ENCODE results near the gene LEF1. TPM values are rescaled to one million over a fixed set of nuclear protein-coding genes. Genes with fewer than 3 reads are reported as not detected.
"Not testable (repeated sequence)": the region's sequence is repeated elsewhere in the genome, so short reads cannot be mapped to it uniquely, and the experiment has no call there.

Gene LEF1
- total RNA-seq, 1 experiment from 2014 or later = not detected

DNA sequence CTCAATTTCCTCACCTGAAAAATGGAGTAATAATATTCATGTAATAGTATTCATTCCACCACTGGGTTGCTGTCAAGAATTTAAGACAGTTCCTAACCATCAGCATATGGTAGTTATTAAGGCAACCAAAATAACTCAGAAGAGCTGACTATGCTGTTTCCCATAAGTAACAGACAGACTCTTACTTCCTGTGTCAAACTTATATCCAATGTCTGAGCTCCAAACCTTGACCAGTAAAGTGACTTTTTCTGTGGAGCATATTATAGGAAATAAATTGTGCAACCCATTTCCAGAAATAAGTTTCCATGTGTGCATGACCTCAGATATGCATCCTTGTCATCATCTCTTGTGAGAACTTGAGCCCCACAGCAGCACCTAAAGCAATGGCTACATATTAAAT is 100.3 kb downstream of the LEF1 start:
- H3K4me3 ChIP-seq = no peak overlapping the region
- no peaks in the 10 kb centered on the region for H3K27me3 ChIP-seq
- H3K9me3 ChIP-seq = no peaks in the 10 kb centered on the region
- H3K36me3 ChIP-seq = no peaks in the 10 kb centered on the region
- no peak for DNase-seq

DNA sequence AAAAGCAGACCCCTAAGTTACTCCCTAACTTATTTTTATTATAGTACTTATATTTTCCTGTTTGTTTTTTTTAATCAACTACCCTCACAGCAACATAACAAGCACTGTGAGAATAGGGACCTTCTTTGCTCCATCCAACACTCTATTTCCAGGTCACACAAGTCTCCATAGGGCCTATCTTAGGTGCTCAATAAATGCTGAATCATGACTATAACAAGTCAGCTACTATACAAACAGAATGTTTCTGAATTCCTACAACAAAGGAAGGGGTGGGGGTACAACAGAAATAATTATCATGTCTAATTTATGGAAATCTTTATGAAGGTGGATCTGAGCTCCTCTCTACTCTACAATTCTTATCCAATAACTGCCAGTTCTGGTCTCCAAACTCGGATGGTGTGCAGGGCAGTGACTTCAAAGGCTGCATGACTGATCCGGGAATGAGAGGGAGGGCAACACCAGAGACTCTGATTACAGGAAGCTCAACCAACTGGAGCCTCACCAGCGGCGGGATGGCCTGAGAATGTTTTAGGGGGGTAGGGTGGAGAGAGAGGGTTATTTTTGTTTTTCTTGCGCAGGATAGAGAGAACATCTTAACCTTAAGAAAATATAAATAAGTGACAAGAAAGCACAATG is 107.9 kb downstream of the LEF1 start:
- H3K9me3 ChIP-seq = no peaks in the 10 kb centered on the region
- H3K36me3 ChIP-seq = no peaks in the 10 kb centered on the region
- DNase-seq = no peak
- H3K4me3 ChIP-seq = no peak overlapping the region
- no peaks in the 10 kb centered on the region for H3K27me3 ChIP-seq

DNA sequence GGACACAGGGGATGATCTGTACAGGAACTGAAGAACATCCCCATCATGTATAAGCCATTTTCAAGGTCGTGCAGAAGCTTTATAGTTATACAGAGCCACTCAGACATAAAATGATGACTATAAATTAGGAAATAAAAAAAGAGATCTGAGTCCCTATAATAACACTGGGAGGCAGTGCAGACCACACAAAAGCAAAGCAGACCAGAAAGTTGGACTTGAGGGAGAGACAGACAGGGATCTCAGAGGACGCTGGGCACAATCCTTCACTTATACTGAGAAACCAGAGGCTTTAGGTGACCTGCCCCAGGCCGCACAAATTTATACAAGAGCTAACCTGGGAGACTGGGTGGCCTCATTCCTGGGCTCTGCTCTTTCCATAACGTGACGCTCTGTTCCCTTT is 108.6 kb downstream of the LEF1 start:
- Histone ChIP-seq H3K9me3 (no peaks in the 10 kb centered on the region), H3K36me3 (no peaks in the 10 kb centered on the region), H3K4me3 (no peak overlapping the region), H3K27me3 (no peaks in the 10 kb centered on the region)
- no peak for DNase-seq

DNA sequence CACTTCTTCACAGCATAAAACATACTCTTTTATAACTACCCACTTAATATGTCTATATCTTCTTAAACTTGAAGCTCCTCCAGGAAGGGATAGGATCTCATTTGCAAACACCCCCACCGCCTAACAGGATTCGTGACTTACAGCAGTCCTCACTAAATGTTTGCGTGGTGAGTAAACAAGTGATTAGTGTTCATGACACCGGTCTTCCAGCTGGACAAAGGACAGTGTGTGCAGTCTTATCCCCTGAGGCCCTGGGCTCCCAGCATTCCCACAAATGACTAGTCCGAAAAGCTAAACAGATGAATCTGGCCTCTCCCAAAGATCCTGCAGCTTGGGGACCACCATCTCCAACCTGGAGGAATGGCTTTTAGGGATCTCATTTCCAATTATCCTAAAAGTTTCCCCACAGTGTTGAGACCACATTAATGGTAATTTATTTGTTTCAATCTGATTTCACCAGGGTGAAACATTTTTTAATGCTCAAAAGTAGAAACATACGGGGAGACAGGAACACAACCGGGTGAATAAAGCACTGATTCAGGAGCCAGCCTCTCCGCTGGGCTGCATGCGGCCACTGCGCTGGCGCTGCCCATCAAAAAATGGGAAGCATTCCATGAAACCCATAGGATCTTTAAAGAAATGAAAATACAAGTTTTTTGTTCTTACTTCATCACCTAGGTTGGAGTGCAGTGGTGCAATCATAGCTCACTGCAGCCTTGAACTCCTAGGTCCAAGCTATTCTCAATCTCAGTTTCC is 109.9 kb downstream of the LEF1 start:
- no peaks in the 10 kb centered on the region for H3K36me3 ChIP-seq
- H3K9me3 ChIP-seq = no peaks in the 10 kb centered on the region
- H3K27me3 ChIP-seq = no peaks in the 10 kb centered on the region
- DNase-seq = no peak
- H3K4me3 ChIP-seq = no peak overlapping the region

DNA sequence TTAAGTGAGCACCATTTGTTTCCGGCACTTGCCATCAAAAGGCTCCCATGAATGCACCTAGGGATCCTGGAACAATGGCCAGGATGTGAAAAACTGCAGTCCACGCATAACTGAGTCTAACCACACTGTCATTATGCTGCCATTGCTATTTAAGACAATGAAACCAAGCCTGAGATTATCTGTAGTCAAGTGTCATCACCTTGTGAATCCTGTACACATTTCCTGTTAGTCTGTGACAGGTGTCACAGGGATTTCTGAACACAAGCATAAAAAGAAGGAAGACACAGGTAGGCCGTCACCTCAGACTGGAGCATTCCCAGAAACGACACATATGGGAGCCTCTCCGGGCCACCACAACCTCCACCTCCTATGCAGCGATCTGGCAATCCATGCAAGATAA is 112.3 kb downstream of the LEF1 start:
- no peaks in the 10 kb centered on the region for H3K9me3 ChIP-seq
- H3K27me3 ChIP-seq = no peaks in the 10 kb centered on the region
- H3K36me3 ChIP-seq = no peaks in the 10 kb centered on the region
- no peak for DNase-seq
- no peak overlapping the region for H3K4me3 ChIP-seq

DNA sequence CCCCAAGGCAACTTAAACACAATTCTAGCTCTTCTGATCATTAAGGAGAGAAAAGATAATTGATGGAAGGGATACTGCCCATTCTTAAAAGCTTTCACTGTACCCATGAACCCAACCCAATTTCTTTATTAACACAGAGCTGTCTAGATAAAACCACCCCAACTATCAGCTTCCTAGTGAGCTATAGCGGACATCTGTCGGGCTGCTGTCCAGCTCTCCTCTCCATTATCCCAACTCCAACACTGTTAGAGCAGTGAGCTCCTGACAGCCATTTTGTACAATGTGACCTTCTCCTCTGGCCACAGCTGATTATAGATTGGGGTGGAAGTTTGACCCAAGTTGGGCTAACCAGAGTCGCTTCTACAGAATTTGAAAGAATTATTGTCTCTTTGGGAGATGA is 112.9 kb downstream of the LEF1 start:
- H3K36me3 ChIP-seq = no peaks in the 10 kb centered on the region
- H3K27me3 ChIP-seq = no peaks in the 10 kb centered on the region
- DNase-seq = no peak
- H3K9me3 ChIP-seq = no peaks in the 10 kb centered on the region
- no peak overlapping the region for H3K4me3 ChIP-seq

DNA sequence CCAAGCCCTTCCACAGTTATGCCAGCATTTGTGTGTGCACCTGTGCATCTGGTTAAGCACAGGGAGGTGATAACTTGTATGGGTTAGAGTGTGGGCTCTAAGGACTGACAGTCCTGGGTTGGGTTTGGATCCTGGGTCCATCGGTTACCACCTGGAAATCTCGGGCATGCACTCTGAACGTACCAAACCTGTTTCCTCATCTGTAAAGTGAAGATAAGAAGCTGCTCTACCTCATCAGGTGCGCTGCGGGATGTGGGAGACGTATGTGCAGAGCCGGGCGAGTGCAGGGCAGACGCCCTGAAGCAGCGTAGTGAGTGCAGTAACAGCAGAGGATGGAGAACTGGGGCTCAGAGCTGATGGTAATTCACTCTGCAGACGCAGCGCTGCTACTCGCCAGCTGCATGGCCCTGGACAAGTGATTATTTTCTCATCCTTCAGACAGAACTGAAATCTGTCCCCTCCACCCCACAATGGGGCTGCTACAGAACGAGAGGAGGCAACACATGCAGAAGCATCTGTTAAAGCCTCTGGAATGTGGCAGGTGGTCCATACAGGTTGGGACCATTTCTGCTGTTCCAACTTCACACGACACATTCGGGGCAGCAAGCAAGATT is 114.6 kb downstream of the LEF1 start:
- Histone ChIP-seq H3K9me3 (no peaks in the 10 kb centered on the region), H3K27me3 (no peaks in the 10 kb centered on the region), H3K4me3 (no peak overlapping the region), H3K36me3 (no peaks in the 10 kb centered on the region)
- no peak for DNase-seq

DNA sequence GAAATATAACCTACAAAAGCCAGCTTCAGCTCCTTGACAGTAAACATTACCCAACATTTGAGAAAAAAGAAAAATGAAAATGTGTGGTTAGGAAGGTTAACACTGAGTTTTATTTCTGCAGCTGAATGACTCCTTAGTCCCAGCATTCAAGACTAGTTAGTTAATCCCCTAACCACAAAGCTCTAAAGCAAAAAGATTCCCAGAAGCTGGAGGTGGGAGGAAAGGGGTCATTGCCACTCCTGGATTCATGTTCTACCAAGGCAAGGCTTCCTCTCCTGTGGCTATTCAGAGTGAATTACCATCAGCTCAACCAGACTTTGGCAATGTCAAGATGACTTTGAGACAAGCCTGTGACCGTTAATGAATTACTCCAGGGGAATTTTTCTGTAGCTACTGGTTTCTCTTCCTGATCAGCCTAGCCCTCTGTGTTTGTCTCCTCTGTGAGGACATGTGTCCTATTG is 115.5 kb downstream of the LEF1 start:
- Histone ChIP-seq H3K9me3 (no peaks in the 10 kb centered on the region), H3K36me3 (no peaks in the 10 kb centered on the region), H3K27me3 (no peaks in the 10 kb centered on the region), H3K4me3 (no peak overlapping the region)
- no peak for DNase-seq

DNA sequence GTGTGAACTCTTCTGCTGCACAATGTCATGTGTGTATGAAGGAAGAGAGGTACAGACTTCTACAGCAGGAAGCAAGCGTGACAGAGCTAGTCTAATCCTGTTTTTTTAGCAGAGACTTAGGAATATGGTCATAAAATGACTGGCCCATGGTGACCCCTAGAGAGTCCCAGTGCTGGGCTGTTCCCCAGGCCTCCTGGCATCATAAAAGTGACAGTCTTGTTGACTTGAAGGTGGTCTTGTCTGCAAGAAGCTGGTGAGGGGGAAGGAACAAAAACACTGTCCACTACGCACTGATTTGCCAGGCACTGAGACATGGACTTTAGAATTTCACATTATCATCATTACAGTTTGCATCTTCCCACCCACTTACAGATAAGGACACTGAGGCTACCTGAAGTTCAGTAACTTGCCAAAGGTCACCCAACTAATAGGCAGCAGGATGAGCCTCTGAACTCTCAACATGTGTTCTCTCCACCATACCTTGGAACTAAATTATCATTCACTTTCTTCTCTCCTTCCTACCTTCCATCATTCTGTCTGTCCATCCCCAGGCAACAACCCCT is 116.1 kb downstream of the LEF1 start:
- Histone ChIP-seq H3K9me3 (no peaks in the 10 kb centered on the region), H3K36me3 (no peaks in the 10 kb centered on the region), H3K4me3 (no peak overlapping the region), H3K27me3 (no peaks in the 10 kb centered on the region)
- DNase-seq = no peak

DNA sequence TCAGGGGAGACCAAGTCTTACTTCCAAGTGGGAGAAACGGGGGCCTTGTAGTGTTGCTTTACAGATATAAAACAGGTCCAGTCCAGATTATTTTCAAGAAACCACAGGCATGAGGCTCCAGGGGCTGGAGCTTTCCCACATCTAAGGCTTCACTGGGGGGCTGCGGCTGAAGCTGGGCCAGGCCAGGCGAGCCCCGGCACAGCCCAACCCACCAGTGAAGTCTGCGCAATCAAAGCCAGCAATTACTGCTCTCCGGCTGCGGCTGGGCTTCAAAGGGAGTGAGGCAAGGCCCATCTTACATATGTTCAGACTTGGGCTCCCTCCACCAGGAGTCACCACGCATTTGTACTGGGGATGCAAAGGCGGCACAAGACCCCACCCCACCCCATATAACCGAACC is 117.4 kb downstream of the LEF1 start:
- no peaks in the 10 kb centered on the region for H3K36me3 ChIP-seq
- no peak overlapping the region for H3K4me3 ChIP-seq
- DNase-seq = no peak
- no peaks in the 10 kb centered on the region for H3K9me3 ChIP-seq
- no peaks in the 10 kb centered on the region for H3K27me3 ChIP-seq

DNA sequence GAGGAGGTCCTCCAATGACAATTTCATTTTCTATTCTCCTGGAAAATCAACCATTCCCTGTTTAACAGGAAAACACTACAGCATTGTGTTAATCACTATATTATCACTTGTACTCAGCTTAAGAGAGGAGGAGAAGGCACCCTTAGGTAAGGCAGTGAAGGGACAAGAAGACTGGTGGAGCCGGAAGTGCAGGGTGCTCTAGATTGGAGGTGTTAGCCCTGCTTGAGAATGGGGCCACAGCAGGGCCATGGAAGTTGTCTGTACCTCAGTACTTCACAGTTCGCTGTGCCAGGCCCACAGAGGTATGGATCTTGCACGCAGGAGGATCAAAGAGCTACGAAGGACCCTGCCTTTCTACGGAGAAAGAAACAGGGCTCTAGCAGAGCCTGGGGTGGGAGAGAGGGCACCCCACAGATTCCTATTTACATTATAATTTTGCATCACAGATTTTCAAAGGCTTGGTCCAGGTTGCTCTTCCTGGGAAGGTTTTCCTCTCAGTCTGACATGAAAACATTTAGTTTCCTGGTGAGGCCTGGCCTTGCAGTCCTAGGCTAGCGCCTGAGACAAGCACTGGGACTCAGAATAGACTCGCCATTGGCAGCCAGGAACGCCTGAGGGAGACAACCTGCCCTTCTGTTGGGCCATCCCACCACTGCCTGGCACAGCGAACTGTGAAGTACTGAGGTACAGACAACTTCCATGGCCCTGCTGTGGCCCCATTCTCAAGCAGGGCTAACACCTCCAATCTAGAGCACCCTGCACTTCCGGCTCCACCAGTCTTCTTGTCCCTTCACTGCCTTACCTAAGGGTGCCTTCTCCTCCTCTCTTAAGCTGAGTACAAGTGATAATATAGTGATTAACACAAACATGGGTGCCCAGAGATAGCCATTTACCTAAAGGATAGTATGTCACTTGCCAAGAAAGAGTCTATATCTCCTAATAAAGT is 118.3 kb downstream of the LEF1 start:
- not testable (repeated sequence) for H3K4me3 ChIP-seq, H3K27me3 ChIP-seq, H3K36me3 ChIP-seq, DNase-seq, H3K9me3 ChIP-seq

DNA sequence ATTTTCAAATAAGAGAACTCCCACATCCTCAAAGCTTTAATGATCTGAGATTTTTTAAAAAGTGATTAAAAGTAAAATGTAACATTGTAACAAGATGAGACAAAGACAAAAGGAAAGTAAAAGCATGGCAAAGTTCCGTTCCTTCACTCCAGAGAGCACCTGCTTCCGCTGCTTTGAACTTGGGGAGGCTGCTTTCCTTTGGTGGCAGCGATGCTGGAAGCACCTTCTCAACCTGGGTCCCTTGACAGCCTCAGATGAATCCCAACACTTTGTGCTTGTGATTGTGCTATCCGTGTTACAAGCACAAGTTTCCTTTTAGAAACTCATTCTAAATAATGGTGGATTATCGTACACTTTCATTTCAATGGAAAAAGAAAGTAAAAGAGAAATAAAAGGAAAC is 119.3 kb downstream of the LEF1 start:
- Histone ChIP-seq H3K36me3 (no peaks in the 10 kb centered on the region), H3K27me3 (no peaks in the 10 kb centered on the region), H3K9me3 (no peaks in the 10 kb centered on the region), H3K4me3 (no peak overlapping the region)
- DNase-seq = no peak

DNA sequence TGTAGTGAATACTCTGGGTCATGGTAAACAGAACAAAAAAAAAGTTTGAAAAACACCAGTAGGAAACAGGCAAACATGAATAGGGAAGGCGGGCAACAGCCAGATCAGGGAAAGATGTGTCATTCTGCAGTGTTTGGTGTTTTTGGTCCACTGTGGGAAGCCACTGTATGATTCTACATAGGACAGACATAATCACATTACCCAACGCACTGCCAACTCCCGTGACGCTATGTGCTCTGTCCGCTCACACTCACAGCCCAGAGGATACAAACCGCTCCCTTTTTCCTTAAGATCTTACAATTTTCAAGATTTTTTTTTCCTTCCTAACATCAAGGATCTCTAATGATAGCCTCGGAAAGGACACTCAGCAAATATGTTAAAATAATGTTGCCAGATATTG is 119.7 kb downstream of the LEF1 start:
- Histone ChIP-seq H3K9me3 (no peaks in the 10 kb centered on the region), H3K27me3 (no peaks in the 10 kb centered on the region), H3K36me3 (no peaks in the 10 kb centered on the region), H3K4me3 (no peak overlapping the region)
- DNase-seq = no peak

DNA sequence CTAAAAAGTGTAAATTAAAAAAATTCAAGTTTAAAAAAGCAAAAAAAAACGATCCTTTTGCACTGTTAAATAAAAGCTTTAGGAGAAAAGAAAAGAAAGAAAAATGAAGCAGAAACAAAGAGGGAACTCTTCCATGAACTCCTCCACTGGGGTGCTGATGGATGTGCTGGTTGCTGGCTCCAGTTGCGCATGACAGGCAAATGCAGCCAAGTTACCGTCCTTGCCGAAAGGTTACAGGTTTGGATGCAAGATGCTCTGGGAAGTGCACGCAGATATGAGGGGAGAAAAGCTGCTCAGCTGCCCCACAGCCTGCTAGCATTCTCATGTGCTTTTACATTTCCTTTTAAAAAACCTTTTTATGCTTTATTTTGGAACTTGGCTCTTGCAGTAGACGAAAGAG is 120.6 kb downstream of the LEF1 start:
- no peaks in the 10 kb centered on the region for H3K9me3 ChIP-seq
- no peaks in the 10 kb centered on the region for H3K27me3 ChIP-seq
- DNase-seq = no peak
- no peak overlapping the region for H3K4me3 ChIP-seq
- H3K36me3 ChIP-seq = no peaks in the 10 kb centered on the region

DNA sequence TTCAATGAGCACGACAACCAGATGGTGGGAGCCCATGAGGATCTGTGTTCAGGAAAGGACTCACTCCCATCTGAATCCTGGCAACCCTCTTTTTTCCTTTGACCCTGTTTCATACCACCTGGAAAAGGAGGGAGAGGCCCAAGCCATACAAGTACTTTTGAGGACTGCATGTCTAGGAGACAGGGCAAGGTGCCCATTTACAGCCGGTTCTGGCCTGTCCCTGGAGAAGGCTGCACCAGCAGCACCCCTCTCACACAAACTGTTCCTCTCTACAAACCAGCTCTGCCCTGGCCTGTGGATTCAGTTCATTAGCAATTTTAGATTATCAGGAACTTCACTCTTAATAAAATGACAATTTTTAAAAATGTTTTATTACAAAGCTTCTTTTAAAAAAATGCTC is 121.5 kb downstream of the LEF1 start:
- Histone ChIP-seq H3K9me3 (no peaks in the 10 kb centered on the region), H3K27me3 (no peaks in the 10 kb centered on the region), H3K4me3 (no peak overlapping the region), H3K36me3 (no peaks in the 10 kb centered on the region)
- no peak for DNase-seq

DNA sequence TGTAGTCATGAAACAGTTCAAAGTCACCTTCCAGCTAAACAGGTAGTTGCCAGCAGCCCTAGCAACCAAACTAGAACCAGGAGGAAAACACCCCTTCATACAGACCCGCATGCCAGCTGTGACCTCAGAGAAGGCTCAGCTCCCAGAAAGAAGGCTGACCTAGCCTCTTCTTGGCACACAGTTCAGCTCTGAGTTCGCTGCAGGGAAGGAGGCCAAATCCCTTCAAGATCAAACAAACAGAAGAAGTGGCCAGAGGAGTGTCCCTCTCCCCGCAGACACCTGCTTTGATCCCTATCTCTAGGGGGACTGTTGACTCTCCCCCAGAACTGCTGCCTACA is 123.1 kb downstream of the LEF1 start:
- Histone ChIP-seq H3K36me3 (no peaks in the 10 kb centered on the region), H3K4me3 (no peak overlapping the region), H3K27me3 (no peaks in the 10 kb centered on the region), H3K9me3 (no peaks in the 10 kb centered on the region)
- peak; percentile 76 for DNase-seq
